Measurements from ENCODE around the gene GTF3C2. TPM values are rescaled to one million over a fixed set of nuclear protein-coding genes. Genes with fewer than 3 reads are reported as not detected.

Gene GTF3C2, protein sequence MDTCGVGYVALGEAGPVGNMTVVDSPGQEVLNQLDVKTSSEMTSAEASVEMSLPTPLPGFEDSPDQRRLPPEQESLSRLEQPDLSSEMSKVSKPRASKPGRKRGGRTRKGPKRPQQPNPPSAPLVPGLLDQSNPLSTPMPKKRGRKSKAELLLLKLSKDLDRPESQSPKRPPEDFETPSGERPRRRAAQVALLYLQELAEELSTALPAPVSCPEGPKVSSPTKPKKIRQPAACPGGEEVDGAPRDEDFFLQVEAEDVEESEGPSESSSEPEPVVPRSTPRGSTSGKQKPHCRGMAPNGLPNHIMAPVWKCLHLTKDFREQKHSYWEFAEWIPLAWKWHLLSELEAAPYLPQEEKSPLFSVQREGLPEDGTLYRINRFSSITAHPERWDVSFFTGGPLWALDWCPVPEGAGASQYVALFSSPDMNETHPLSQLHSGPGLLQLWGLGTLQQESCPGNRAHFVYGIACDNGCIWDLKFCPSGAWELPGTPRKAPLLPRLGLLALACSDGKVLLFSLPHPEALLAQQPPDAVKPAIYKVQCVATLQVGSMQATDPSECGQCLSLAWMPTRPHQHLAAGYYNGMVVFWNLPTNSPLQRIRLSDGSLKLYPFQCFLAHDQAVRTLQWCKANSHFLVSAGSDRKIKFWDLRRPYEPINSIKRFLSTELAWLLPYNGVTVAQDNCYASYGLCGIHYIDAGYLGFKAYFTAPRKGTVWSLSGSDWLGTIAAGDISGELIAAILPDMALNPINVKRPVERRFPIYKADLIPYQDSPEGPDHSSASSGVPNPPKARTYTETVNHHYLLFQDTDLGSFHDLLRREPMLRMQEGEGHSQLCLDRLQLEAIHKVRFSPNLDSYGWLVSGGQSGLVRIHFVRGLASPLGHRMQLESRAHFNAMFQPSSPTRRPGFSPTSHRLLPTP
- polyA plus RNA-seq (2013, experiment 1 of 2; ENCODE audit: insufficient read length): 31.4 TPM
- 31.5 TPM for polyA plus RNA-seq (2013, experiment 2 of 2; ENCODE audit: insufficient read length)

DNA sequence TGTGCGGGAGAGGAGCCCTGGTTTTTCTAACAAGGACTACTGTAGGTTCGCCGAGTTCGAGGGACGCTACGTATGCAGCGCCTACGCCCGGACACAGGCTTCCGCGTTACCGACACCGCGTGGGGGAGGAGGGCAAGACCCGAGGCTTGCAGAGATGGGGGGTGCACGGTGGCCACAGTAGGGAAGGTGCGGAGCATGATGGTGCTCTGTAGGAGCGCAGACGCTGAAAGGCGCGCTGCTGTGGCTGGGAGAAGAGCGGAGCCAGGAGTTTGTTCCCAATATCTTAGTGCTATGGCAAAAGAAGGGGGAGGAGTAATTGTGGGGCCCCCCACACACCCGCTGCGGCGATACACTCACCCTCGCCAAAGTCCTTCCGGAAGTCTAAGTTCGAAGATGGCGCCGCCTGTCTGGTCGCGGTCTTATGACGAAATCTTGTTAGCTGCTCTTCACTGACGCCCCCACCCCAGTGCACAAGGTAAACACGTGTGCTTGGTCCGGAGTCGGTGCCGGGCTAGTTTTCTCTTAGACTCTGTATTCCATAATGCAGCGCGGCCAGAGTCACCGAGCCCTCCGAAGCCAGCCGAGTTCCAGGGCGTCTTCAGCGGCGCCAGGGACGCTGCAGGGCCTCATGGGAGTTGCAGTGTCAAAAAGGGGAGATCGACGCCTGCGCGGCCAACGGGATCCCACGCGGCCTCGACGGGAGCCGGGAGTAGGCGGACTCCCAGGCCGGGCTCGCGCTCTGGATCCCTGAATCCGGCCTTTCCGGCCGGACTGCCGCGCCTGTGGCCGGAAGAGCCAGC lies at the start of gene GTF3C2:
Gene GTF3C2 (minus strand): TSS at position 383 of the 800 bp plus-strand sequence. CDS start 13,210 bp downstream, outside the sequence.
- peak; percentile 98 for DNase-seq

DNA sequence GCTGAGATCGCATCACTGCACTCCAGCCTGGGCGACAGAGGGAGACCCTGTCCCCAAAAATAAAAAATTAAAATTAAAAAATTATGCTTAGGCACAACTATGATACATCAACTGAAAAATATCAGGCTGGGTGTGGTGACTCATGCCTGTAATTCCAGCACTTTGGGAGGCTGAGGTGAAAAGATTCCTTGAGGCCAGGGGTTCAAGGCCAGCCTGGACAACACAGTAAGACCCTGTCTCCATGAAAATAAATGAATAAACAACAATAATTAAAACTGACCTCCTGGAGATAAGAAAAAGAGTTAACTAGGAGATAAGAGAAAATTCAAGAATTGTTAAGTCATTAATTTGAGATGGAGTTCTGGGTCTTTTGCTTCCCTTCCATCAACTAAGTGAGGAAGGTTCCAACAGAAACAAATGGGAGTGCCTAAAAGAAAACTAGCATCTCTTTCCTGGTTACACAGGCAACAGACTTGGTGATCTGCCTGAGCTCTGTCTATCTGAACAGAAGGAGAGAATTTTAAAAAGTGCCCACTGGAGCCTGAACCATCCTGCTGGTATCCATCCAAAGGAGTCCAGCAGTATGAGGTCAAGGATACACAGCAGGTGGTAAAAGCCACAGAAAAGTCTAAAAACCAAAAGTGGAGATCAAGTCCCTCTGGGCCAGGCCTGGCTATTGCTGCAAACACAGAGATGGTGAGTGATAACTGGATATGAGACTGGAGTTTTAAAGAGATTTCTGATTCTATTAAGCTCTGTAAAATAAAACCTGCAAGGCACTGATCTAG lies 44.0 kb upstream of the GTF3C2 start:
- peak; percentile 44 for DNase-seq

DNA sequence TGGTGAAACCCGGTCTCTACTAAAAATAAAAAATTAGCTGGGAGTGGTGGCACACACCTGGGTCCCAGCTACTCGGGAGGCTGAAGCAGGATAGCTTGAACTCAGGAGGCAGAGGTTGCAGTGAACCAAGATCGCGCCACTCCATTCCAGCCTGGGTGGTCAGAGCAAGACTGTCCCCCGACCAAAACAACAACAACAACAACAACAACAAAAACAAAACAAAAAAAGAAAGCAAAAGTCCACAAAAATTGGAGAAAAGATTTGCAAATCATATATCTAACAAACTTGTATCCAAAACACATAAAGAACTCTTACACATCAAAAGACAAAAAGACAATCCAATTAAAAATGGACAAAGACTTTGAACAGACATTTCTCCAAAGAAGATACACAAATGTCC lies 42.4 kb upstream of the GTF3C2 start:
- DNase-seq: no peak

DNA sequence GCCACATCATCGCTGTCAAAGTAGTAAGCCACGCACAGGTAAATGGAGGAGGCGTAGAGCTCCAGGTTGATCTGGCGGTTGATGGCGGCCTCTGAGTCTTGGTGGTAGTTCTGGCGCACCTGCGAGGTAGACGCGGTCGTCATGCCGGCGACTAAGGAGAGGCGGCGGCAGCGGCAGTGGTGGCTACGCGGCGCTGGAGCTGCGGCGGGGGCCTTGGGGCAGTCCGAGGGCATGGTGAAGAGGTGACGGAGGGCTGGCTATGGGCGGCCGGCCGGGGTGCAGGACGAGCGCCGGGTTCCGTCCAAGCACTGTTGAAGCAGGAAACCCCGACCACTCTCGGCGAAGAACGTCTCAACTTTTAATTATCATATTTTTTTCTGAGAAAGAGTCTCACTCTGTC lies 36.7 kb upstream of the GTF3C2 start:
- DNase-seq: no peak

DNA sequence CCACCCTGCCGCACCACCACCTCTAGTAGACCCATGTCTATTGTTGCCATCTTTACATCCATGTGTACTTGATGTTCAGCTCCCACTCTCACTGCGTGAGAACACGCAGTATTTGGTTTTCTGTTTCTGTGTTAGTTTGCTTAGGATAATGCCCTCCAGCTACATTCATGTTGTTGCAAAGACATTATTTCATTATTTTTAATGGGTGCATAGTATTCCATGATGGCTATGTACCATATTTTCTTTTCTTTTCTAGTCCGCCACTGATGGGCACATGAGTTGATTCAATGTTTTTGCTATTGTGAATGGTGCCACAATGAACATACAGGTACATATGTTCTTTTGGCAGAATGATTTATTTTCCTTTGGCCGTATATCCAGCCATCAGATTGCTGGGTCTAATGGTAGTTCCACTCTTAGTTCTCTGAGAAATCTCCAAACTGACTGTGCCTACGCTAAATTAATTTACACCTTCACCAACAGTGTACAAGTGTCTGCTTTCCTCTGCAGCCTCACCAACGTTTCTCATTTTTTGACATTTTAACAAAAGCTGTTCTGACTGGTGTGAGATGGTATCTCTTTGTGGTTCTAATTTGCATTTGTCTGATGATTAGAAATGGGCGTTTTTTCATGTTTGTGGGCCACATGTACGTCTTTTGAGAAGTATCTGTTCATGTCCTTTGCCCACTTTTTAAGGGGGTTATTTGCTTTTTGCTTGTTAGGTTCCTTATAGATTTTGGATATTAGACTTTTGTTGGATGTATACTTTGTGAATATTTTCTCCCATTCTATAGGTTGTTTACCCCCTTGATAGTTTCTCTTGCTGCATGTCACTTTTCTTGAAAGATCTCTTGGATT lies 34.5 kb upstream of the GTF3C2 start:
- DNase-seq: no peak

DNA sequence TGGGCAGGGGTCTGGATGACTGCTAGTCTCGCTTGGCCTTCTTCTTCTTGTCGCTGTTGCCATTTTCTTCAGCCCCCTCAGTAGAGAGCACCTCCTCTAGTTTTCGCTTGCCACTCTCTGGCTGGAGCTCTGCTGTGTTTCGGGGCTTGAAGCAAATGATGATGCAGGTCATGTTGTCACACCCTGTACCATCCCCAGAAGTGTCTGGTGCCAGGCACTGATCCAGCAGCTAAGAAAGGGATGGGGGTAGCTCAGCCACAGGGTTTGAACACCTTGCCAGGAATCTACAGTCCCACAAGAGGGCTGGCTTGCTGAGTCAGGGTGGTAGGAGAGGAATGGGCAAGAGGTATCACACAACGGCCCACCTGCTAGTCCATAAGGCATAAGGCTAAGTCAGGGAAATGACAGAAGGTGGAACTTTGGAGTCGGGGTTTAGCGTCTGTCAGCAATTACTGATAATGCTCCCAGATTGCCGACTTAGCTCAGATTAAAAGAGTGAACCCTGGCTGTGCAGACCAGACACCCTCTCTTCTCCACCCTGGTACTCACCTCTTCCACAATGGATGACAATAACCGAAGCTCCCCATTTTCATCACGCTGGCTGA lies 25.1 kb upstream of the GTF3C2 start:
- DNase-seq: no peak

DNA sequence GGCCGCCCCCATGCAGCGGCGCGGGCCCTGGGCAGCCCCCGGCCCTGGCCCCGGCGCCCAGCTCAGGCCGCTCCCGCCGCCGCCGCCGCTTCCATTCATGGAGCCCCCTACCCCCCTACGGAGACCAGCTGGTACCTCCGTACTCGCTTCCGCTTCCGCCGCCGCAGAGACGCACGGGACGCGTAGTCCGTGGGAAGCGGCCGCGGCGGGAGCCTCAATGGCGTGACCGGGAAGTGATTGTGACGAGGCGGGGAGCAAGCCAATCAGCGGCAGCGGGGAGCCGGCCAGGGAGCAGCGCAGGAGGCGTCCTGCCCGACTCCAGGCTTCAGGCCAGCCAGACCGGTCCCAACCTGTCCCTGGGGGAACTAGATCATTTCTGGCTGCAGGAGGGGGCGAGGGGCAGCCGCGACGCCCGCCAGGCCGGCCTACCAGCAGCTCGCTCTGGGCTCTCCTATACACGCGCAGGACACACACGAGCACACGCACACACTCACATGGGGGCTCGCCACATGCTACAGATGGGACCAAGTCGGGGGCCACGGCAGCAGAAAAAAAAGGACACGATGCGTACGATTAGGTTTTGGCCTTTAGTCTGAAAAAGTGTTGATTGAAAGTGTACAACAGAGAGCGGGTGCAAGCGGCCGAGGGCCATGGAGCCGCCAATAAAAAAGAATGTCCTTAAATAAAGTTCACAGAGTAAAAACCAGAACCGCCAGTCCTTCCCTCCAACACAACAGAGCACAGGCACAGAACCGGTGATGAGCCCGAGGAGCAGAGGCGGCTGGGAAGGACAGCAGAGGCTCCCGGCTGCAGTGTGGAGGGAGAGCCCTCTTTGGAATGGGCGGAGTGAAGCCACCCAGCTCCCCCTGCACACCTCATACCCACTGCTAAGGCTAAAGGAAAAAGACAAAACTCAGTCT lies 24.3 kb upstream of the GTF3C2 start, which contains the start of gene ZNF513:
Gene ZNF513 (minus strand): TSS at position 109 of the 920 bp plus-strand sequence. CDS start 208 bp downstream, outside the sequence.
- DNase-seq: peak; percentile 96

DNA sequence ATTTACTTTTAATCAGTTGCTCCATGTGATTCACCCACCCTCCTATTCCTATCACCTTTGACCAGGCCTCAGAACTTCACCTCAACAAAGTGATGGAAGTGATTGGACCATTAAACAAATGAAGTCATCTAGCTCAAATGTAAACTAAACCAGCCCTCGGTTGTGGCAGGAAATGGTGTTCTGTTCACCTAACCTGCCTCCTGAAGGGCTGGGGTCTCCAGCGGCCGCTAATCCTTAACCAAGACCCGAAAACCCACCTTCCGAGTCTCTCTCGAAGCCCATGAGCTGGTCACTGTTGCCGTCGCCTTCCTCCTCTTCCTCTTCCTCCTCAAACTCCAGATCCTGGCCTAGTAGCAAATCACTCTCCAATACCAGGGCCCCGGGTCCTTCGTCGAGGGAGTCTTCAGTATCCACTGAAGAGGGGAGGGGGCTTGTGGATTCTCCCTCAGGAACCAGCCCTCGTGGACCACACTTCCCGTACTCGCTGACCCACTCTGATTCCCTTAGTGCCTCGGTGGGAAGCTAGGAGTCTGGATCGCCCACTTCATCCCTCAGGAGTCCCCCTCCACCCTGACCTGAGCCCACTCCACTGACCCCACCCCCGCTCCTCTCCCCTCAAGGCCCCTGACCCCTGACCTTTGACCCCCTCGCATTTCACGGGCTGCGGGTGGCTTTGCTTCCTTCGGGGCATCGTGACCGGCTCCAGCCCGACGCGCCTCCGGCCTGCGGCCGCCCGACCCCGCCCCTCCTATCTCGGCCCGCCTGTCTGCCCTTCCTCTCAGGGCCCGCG lies 23.5 kb upstream of the GTF3C2 start:
- peak; percentile 14 for DNase-seq

DNA sequence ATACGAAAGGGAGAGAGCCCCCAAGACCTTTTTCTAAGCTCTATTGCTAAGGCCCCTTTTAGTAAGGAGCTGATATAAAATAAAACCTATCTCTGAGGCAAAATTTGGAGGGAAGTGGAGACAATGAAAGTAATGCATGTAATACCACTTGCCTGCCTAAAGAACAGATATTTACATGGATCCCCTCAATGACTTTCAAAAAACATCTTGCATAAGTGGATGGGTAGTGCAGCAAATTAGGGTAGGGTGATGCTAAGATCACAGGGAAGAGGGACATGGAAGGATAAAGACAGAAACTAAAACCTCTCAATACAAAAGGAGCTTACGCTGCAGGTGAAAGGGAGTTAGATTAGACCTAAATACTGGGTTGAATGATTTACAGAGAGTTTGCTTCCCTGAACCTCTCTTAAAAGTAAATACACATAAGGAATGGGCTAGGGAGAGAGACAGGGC lies 22.8 kb upstream of the GTF3C2 start:
- no peak for DNase-seq

DNA sequence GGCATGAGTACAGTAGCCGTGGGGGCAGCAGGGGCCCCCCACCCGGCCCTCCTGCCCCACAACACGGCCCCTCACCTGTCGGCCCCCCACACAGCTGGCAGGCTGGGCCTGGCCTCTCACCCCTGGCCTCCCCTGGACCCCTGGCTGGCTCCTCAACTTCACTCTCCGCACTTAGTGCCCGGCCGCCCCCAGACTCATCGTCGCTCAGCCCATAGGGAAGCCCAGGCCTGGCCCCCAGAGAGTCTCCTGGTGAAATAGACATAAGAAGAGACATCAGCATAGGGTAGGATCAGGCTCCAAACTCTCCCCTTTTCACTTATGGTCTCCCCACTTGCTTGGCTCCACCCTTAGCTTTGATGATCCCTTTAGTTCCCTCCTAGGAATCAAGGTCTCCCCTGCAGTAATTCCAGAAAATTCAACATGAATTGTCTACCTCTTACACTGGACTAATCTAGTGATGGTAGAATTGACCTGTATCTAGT lies 22.3 kb upstream of the GTF3C2 start:
- DNase-seq: no peak

DNA sequence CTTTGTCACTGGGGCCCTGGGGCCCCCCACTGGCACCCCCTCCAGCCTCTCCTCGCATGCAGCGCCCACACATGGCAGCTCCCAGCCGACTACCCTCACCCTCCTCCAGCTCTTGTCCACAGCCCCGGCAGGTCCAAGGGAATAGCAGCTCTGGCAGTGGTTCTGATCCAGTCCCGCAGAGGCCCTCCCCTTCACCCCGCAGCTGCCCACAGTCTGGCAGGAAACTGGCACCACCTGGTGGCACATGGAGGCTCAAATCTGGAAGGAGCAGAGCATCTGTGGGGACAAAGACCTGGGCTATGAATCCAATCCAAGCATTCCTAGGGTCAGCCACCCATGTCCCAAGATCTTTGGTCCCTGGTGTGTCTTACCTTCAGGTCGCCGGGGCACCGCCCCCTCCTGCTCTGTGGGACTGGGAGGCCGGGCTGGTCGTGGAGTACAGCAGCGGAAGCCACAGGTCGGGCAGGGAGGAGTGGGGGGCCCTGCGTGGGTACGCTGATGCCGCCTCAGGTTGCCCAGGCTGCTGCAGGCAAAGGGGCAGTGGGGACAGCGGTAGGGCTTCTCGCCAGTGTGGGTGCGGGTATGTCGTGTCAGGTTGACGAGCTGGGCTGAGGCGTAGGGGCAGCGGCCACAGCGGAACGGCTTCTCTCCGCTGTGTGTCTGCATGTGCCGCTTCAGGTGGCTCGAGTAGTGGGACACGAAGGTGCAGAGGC lies 21.7 kb upstream of the GTF3C2 start:
- DNase-seq: peak; percentile 11

DNA sequence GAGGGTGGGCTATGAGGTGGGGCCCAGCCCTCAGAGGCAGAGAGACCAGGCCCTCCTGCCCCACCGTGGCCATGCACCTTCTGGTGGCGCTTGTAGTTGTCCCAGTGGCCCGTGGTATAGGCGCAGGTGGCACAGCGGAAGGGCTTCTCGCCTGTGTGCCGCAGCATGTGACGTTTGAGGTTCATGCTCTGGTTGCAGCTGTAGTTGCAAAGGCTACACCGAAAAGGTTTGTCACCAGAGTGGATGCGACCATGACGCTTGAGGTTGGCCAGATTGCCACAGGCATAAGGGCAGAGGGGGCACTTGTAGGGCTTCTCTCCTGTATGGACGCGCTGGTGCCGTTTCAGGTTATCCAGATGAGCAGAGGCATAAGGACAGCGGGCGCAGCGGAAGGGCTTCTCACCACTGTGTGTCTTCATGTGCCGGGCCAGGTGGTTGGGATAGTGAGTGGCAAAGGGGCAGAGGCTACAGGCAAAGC lies 21.1 kb upstream of the GTF3C2 start:
- no peak for DNase-seq

DNA sequence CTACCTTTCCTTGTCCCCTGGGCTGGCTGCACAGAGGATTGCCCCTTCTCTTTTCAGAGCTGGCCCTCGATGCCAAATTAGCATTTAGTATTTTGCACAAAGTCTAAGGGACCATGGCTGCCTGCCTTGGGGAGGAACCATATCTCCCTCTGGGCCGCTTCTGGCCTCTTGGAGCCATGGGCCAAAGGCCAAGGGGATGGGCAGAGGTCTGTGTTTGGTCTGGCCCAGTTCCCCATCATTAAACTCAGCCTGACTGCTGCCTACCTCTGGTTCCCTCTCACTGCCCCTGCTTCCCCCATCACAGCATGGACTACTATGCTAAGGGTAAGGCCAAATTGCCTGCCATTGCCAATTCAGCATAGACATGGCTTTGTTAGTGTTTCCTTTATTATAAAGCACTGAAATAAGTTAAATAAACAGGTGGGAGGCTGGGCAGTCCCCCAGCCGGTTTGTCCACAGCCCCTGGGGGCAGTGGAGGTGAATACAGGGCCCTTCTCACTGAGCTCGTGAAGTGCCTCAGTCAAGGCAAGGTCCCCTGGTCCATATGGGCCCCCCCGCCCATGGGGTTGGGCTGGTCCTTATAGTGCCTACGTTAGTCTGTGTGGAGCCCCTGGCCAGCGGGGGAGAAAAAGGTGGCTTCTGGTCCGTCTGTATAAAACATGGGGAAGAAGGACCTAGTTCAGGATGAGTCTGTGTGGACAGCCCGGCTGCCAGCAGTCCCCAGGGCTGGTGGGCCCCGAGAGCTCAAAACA lies 20.5 kb upstream of the GTF3C2 start:
- no peak for DNase-seq

DNA sequence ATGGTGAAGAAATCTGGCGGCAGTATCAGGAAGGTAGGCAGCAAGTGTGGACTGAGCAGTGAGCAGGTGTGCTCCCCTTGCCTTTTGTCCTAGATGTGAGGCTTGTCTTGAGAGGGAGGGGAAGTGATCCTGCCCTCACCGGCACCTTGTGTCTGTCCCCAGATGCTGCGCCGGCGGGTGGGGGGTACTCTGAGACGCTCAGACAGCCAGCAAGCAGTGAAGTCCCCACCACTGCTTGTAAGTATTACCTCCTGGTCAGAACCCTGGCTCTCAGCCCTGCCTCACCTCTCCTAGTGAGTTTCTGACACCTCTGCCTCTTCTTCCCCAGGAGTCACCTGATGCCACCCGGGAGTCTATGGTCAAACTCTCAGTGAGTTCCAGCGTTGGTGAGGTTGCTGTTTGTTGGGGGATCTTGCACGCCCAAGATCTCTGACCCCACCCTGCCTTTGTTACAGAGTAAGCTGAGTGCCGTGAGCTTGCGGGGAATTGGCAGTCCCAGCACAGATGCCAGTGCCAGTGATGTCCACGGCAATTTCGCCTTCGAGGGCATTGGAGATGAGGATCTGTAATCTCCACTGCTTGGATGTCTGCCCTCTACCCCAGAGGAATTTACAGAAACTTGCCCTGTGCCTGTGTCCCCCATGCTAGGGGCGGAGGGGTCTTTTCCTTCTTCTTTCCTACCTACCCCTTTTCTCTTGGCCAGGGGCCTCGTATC lies 19.7 kb upstream of the GTF3C2 start:
- no peak for DNase-seq

DNA sequence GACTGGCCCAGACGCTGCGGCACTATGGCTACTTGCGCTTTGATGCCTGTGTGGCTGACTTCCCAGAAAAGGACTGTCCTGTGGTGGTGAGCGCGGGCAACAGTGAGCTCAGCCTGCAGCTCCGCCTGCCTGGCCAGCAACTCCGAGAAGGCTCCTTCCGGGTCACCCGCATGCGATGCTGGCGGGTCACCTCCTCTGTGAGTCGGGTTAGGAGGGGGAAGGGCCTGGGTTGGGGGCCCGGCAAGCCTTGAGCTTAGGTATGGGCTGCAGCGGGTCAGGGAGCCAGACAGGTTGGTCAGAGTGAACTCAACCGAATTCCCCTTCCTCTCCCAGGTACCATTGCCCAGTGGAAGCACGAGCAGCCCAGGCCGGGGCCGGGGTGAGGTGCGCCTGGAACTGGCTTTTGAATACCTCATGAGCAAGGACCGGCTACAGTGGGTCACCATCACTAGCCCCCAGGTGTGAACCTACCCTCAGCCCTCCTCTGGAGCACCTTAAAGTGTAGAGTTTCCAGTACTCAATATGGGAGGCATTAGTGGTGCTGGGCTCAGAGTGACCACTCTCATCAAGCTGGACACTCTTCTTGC lies 19.0 kb upstream of the GTF3C2 start:
- no peak for DNase-seq
